NCI-H128 (cell line): ENCODE results near the gene ZAR1.
A peak's percentile ranks its signal among the peaks of the same experiment; 100 is the strongest.

Experiments used
- DNase-seq: peaks from one replicate; lab custom pipeline; 2025; ENCODE audit not compliant: unreplicated experiment; lab: John Stamatoyannopoulos, UW

Gene ZAR1

DNA sequence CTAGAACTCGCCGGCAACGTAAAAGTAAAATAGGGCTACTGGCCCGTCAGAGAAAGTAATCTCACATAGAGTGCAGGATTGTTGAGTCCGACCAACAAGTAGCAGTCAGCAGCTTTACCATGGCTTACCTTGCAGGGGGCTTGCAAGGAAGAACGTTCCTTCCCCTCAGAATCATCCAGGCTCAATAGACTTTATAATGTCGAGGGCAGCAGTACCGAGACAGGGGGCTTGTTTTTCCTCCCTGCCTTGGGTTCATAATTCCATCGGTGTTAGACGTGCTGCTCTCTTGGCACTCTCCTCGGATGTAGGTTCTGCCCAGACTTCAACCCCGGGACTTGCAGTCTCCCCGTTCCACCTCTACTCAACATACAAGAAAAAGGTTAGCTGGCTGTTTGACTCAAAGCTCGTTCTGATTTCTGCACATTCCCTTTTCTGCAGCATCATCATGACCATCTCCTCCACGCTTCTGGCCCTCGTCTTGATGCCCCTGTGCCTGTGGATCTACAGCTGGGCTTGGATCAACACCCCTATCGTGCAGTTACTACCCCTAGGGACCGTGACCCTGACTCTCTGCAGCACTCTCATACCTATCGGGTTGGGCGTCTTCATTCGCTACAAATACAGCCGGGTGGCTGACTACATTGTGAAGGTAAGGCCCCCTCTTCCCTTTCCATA lies 5.4 kb upstream of the ZAR1 start:
- DNase-seq: no peak

DNA sequence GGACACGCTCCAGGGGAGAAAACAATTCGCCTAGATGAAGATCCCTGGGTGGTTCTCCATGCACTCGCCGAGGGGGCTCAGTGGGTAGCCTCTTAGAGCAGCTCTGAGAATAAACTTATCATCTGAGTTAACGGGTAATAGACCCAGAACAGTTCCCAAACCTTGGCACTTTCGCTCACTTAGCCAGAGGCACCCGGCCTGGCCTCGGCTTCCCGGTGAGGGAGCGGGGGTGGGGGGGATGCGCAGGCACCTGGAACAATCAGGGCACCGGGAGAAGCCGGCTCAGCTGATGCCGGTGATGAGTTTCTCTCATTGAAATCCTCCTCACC lies 405 bp upstream of the ZAR1 start:
- DNase-seq: no peak

- DNase-seq: no peak
Measured at GRCh38 chr4:48490680-48491513, 845 bp downstream of the ZAR1 start.

GRCh38 chr4:48491514-48492176 lies 1.6 kb downstream of the ZAR1 start:
- no peak for DNase-seq

DNA sequence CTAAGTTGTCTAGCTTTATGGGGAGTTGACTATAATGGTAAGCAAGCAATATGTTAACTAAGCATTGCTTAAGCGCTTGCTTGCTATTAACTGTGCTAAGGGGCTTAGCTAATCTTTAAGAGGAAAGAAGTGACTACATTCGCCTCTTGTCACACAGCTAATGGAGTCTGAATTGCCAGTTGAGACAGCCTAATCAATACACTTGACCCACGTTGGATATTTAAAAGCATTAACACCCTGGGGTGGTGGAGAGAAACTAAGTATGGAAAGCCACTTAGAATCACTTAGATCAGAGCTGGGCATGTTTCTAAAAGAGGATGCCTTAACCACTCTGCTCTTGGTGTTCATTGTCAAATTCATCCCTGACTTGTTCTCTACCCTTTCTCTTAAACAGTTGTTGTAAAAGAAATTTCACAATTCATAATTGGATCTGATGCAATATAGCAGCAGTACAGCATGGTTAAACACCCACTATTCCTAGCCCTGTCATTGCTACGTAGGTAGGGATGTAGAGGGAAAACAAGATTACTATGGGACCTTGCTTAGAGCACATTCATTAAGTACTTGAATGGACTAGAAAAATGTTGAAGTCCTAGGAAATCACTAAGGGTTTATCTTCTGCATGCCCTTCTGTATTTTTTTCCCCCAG lies 3.5 kb downstream of the ZAR1 start:
- DNase-seq: peak; percentile 63

- no peak for DNase-seq
Measured at GRCh38 chr4:48495941-48496340, 5.9 kb downstream of the ZAR1 start.

- no peak for DNase-seq
Measured at GRCh38 chr4:48498895-48499294, 8.8 kb downstream of the ZAR1 start.

DNA sequence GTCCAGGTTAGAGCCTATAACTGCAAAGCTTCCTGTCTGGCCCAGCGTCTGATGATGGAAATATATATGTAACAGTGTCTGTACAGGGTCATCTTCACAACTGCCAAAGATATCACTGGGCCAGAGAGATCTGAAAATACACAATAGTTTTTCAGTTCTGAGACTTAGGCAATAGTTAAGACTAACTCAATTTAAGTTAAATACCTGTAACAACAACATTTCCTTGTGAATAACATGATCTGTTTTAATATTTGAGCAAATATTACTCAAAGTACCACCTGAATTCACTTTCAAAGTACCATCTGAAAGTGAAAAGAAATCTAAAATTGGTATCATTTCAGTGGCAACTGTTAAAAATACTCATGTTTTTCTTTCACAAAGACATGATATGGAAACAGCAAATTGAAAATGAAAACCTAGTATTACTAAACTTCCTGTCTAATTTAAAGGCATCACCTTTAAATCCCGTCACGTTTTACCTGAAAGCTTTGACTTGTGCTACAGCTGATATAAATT lies 9.6 kb downstream of the ZAR1 start:
- DNase-seq: no peak

GRCh38 chr4:48503233-48504025 lies 13.4 kb downstream of the ZAR1 start:
- DNase-seq: no peak

- DNase-seq: no peak
Measured at GRCh38 chr4:48504026-48504330, 13.9 kb downstream of the ZAR1 start.

DNA sequence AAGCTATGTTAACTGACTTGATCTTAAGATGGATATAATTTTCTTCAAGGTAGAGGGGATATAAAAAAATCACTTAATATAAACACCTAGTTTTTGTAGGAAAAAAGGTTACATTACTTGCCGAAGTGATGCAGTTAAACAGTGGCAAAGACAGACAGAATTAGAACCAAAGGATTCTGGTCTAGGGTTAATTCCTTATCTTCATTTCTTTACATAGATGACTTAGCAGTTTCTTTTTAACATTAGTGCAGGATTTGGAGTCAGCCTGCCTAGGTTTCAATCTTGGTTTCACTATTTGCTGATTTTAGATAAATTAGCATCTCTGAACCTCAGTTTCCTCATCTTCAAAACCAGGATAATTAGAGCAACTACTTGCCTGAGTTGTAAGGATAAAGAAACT lies 14.3 kb downstream of the ZAR1 start:
- no peak for DNase-seq

GRCh38 chr4:48506716-48507115 lies 16.7 kb downstream of the ZAR1 start:
- no peak for DNase-seq

DNA sequence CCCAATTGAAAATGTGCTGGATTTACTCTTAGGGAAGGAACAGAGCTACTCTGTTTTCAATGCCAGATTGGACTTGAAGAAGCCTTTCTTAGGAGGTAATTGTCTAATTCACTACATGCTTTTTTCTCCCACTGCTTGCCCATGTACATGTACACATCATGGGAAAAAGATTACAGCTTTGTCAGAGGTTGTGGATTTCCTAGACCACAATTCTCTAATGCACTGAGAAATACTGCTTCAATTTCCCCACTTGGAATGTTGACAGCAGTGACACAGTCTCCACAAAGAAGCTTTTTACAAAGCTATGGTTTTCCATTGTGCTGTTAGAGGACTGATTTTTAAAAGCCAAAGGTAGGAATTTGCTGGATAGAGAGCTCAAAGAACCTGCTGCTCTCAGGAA lies 19.5 kb downstream of the ZAR1 start:
- DNase-seq: no peak

- DNase-seq: no peak
Measured at GRCh38 chr4:48518143-48518542, 28.1 kb downstream of the ZAR1 start.

GRCh38 chr4:48526406-48526805 lies 36.4 kb downstream of the ZAR1 start:
- DNase-seq: no peak

DNA sequence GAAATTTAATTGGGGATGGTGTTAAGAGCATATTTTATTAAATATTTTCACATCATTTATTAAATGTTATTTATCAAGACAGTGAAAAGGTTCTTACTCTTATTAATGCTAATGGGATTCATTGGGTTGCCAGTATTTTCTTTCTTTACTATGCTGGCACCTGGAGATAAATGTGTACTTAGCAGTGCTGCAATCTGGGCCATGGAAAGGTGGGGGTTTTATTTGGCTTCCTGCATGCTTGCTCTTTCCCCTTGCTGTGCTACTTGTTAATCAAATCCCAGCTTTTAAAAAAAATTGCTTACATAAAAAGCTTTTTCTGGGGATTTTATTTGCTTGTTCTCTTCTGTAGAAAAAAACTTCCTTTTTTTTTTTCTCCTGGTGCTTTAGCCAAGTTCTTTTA lies 48.3 kb downstream of the ZAR1 start:
- DNase-seq: no peak

DNA sequence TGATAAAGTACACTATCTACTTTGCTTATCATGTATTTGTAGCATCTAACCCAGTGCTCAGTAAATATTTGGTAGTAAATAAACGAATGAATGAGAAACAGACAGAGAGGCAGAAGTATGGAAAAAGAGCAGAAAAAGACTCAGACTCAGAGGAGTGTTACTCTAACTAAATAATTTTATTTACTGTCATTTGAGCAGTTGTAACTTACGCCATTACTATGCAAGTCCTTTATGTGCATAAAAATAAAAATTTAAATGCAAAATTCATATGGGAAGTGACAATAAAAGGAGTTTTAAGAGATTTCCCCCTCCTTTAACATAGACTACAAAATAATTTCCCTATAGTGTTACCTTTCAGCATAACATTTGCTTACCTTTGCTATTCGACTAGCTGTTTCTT lies 49.5 kb downstream of the ZAR1 start:
- no peak for DNase-seq

- no peak for DNase-seq
Measured at GRCh38 chr4:48542888-48543287, 52.8 kb downstream of the ZAR1 start.

DNA sequence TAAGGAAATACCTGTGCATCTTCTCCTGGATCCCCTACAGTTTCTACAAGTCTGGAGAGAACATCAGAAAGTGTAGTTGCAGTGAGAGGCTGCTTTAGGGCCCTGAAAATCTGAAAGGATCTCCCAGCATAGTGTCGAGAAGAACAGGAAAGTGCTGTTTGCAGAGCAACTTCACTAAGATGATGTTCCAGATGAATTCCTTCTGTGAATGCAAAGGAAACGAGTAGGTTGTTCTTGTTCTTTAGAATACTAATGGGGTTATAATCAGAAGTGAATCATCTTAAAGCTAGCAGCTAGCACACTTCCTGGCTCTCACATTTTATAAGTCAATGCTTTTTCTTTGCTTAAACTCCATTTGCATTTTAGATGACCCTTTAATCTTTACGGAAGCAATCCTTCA lies 53.7 kb downstream of the ZAR1 start:
- no peak for DNase-seq
